Endodermal cell (in vitro differentiated cells): ENCODE measurements around the gene DEFB123. TPM values are rescaled to one million over a fixed set of nuclear protein-coding genes. Genes with fewer than 3 reads are reported as not detected.

ENCODE experiments used
- DNase-seq: peaks from one replicate; pipeline ENCODE4 v3.0.0-alpha.2; 2017
- H3K27ac ChIP-seq: 2 replicates; pipeline ENCODE4 v1.5.1; 2013; ENCODE audit warnings: mild to moderate bottlenecking, low read depth, low read length, moderate library complexity
- H3K27me3 ChIP-seq: 2 replicates; pipeline ENCODE4 v1.6.1; 2013; ENCODE audit warnings: mild to moderate bottlenecking, low read length, moderate library complexity; ENCODE audit not compliant: insufficient read depth, control insufficient read depth, poor library complexity, severe bottlenecking
- H3K36me3 ChIP-seq: 2 replicates; pipeline ENCODE4 v1.7.0; 2013; ENCODE audit warnings: mild to moderate bottlenecking, low read length, moderate library complexity; ENCODE audit not compliant: control insufficient read depth, insufficient read depth
- H3K4me1 ChIP-seq: one replicate; pipeline ENCODE4 v1.7.0; 2013; ENCODE audit warnings: low read length; ENCODE audit not compliant: control insufficient read depth, insufficient read depth
- H3K4me3 ChIP-seq: 2 replicates; pipeline ENCODE4 v1.5.1; 2013; ENCODE audit warnings: mild to moderate bottlenecking, low read length, moderate library complexity
- H3K9ac ChIP-seq: 2 replicates; pipeline ENCODE4 v1.6.1; 2013; ENCODE audit warnings: mild to moderate bottlenecking, low read length, moderate library complexity; ENCODE audit not compliant: poor library complexity, severe bottlenecking; ENCODE audit errors: extremely low read depth
- H3K9me3 ChIP-seq: 2 replicates; pipeline ENCODE4 v1.6.1; 2013; ENCODE audit warnings: mild to moderate bottlenecking, low read length, moderate library complexity; ENCODE audit not compliant: control insufficient read depth
- H3K27ac Mint-ChIP-seq: 2 replicates; pipeline ENCODE4 v1.8.0; 2020; ENCODE audit warnings: mixed read lengths
- H3K27me3 Mint-ChIP-seq: 2 replicates; pipeline ENCODE4 v1.8.0; 2021; ENCODE audit warnings: mild to moderate bottlenecking, mixed read lengths; ENCODE audit not compliant: insufficient read depth
- H3K36me3 Mint-ChIP-seq: 2 replicates; pipeline ENCODE4 v1.8.0; 2020; ENCODE audit warnings: low read depth, mixed read lengths
- H3K4me1 Mint-ChIP-seq: 2 replicates; pipeline ENCODE4 v1.8.0; 2020; ENCODE audit warnings: mixed read lengths
- H3K4me3 Mint-ChIP-seq: 2 replicates; pipeline ENCODE4 v1.8.0; 2020; ENCODE audit warnings: mild to moderate bottlenecking, moderate library complexity, mixed read lengths
- H3K9me3 Mint-ChIP-seq: 2 replicates; pipeline ENCODE4 v1.8.0; 2020; ENCODE audit warnings: mild to moderate bottlenecking, mixed read lengths
- CTCF ChIP-seq: fragments of 200-600 bp; sonication (generic); conservative IDR thresholded peaks from 2 replicates; pipeline ENCODE4 v1.5.0; 2021; ENCODE audit warnings: antibody characterized with exemption, mild to moderate bottlenecking
- WGBS, 2 experiments: methylation state at CpG; one replicate each; pipeline versions ENCODE4 v1.1.5 to v1.1.7; 2013; ENCODE audit warnings: missing lambda C conversion rate in 2 of 2, mixed read lengths in 1 of 2; ENCODE audit not compliant: insufficient coverage in 1 of 2, insufficient read length in 1 of 2; 5-methylcytosine and 5-hydroxymethylcytosine counted together
- total RNA-seq, 2 donors: library from RNA; stranded (reverse); fragmentation: NEBNext Ultra II Directional in 1 of 2; extraction: Animal tissue kit (Norgen Biotek cat#: 25700) in 1 of 2; gene quantifications; 2 replicates in 1 of 2; 3 replicates in 1 of 2; pipeline ENCODE4 v1.2.1, GENCODE V29; 2021

Gene DEFB123
- total RNA-seq, 2 donors from 2014 or later = not detected

GRCh38 chr20:31489152-31489551, 48.7 kb downstream of the DEFB123 start:
- no peak overlapping the region for H3K27ac ChIP-seq
- peaks cover 22% of the 10 kb centered on the region for H3K9me3 ChIP-seq
- no peaks in the 10 kb centered on the region for H3K4me1 ChIP-seq
- no peak overlapping the region for H3K9ac ChIP-seq
- no peak overlapping the region for H3K4me3 ChIP-seq
- no peaks in the 10 kb centered on the region for H3K27me3 ChIP-seq
- no peak for TF ChIP-seq CTCF
- Mint-ChIP-seq H3K4me1 (no peaks in the 10 kb centered on the region), H3K36me3 (no peaks in the 10 kb centered on the region), H3K27me3 (peaks cover 43% of the 10 kb centered on the region), H3K4me3 (no peak overlapping the region), H3K9me3 (peaks cover 79% of the 10 kb centered on the region), H3K27ac (no peak overlapping the region)
- H3K36me3 ChIP-seq = no peaks in the 10 kb centered on the region
- WGBS, 2 experiments = 56 to 76% methylated on average over 2 of the region's 3 CpGs
- DNase-seq = no peak

GRCh38 chr20:31490752-31491151, 50.3 kb downstream of the DEFB123 start:
- Histone ChIP-seq H3K27me3 (no peaks in the 10 kb centered on the region), H3K27ac (no peak overlapping the region), H3K9ac (no peak overlapping the region), H3K4me1 (no peaks in the 10 kb centered on the region), H3K4me3 (no peak overlapping the region), H3K36me3 (no peaks in the 10 kb centered on the region), H3K9me3 (peaks cover 16% of the 10 kb centered on the region)
- peaks cover 41% of the 10 kb centered on the region for H3K27me3 Mint-ChIP-seq
- no peak overlapping the region for H3K4me3 Mint-ChIP-seq
- no peak for TF ChIP-seq CTCF
- no peak overlapping the region for H3K27ac Mint-ChIP-seq
- no peak for DNase-seq
- no peaks in the 10 kb centered on the region for H3K36me3 Mint-ChIP-seq
- no peaks in the 10 kb centered on the region for H3K4me1 Mint-ChIP-seq
- H3K9me3 Mint-ChIP-seq = peaks cover 79% of the 10 kb centered on the region
- WGBS, 2 experiments = 82 to 88% methylated on average over 3 of the region's 3 CpGs

GRCh38 chr20:31494131-31494530, 53.7 kb downstream of the DEFB123 start:
- Histone ChIP-seq H3K9me3 (peaks cover 4% of the 10 kb centered on the region), H3K9ac (no peak overlapping the region), H3K27me3 (no peaks in the 10 kb centered on the region), H3K27ac (no peak overlapping the region), H3K36me3 (no peaks in the 10 kb centered on the region), H3K4me1 (no peaks in the 10 kb centered on the region), H3K4me3 (no peak overlapping the region)
- H3K27me3 Mint-ChIP-seq = peaks cover 51% of the 10 kb centered on the region
- no peaks in the 10 kb centered on the region for H3K36me3 Mint-ChIP-seq
- peak; percentile 73 for TF ChIP-seq CTCF
- H3K4me1 Mint-ChIP-seq = no peaks in the 10 kb centered on the region
- DNase-seq = peak; percentile 90
- 29 to 57% methylated on average over 1 to 2 of the region's 2 CpGs for WGBS, 2 experiments
- no peak overlapping the region for H3K27ac Mint-ChIP-seq
- H3K4me3 Mint-ChIP-seq = no peak overlapping the region
- peaks cover 76% of the 10 kb centered on the region for H3K9me3 Mint-ChIP-seq
